ENCODE data around the gene COL26A1. TPM values are rescaled to one million over a fixed set of nuclear protein-coding genes. Genes with fewer than 3 reads are reported as not detected.

Gene COL26A1
- total RNA-seq, 2 donors from 2014 or later = not detected

GRCh38 chr7:101589976-101590662, 227.4 kb downstream of the COL26A1 start:
- Histone ChIP-seq H3K27ac (no peak overlapping the region), H3K27me3 (no peaks in the 10 kb centered on the region), H3K9me3 (no peaks in the 10 kb centered on the region), H3K36me3 (no peaks in the 10 kb centered on the region), H3K4me3 (no peak overlapping the region), H3K4me1 (no peaks in the 10 kb centered on the region)
- no peak for TF ChIP-seq CTCF (IDR thresholded peaks at IDR 0.05)
- no peak for DNase-seq (ENCODE audit: low spot score)

- no peaks in the 10 kb centered on the region for H3K4me1 ChIP-seq
- no peak for DNase-seq (ENCODE audit: low spot score)
- H3K27ac ChIP-seq = no peak overlapping the region
- no peak for TF ChIP-seq CTCF (IDR thresholded peaks at IDR 0.05)
- H3K36me3 ChIP-seq = no peaks in the 10 kb centered on the region
- no peak overlapping the region for H3K4me3 ChIP-seq
- H3K27me3 ChIP-seq = no peaks in the 10 kb centered on the region
- no peaks in the 10 kb centered on the region for H3K9me3 ChIP-seq
Measured at GRCh38 chr7:101590663-101591435, 228.2 kb downstream of the COL26A1 start.

GRCh38 chr7:101591504-101591903, 228.8 kb downstream of the COL26A1 start:
- H3K4me1 ChIP-seq = no peaks in the 10 kb centered on the region
- no peaks in the 10 kb centered on the region for H3K9me3 ChIP-seq
- no peak overlapping the region for H3K27ac ChIP-seq
- H3K36me3 ChIP-seq = no peaks in the 10 kb centered on the region
- no peak for TF ChIP-seq CTCF (IDR thresholded peaks at IDR 0.05)
- H3K27me3 ChIP-seq = no peaks in the 10 kb centered on the region
- H3K4me3 ChIP-seq = no peak overlapping the region
- DNase-seq (ENCODE audit: low spot score) = no peak

- Histone ChIP-seq H3K27ac (no peak overlapping the region), H3K36me3 (no peaks in the 10 kb centered on the region), H3K27me3 (no peaks in the 10 kb centered on the region), H3K4me1 (no peaks in the 10 kb centered on the region), H3K4me3 (no peak overlapping the region), H3K9me3 (no peaks in the 10 kb centered on the region)
- no peak for TF ChIP-seq CTCF (IDR thresholded peaks at IDR 0.05)
- DNase-seq (ENCODE audit: low spot score) = no peak
Measured at GRCh38 chr7:101593556-101593955, 230.9 kb downstream of the COL26A1 start.

- H3K36me3 ChIP-seq = no peaks in the 10 kb centered on the region
- no peak for TF ChIP-seq CTCF (IDR thresholded peaks at IDR 0.05)
- H3K4me3 ChIP-seq = no peak overlapping the region
- no peak for DNase-seq (ENCODE audit: low spot score)
- peaks cover 0 to 8% of the 10 kb centered on the region in 2 donors for H3K4me1 ChIP-seq
- no peak overlapping the region for H3K27ac ChIP-seq
- H3K9me3 ChIP-seq = no peaks in the 10 kb centered on the region
- no peaks in the 10 kb centered on the region for H3K27me3 ChIP-seq
Measured at GRCh38 chr7:101594790-101595189, 232.1 kb downstream of the COL26A1 start.

Measured in right atrium auricular region (tissue), 2 donors.